Spleen (tissue), 7 donors: ENCODE results near the gene R3HDM1.

Source experiments
- CTCF ChIP-seq, 11 experiments: fragments of 200-600 bp in 7 of 11; fragments of 450-650 bp in 4 of 11; sonication (generic) in 4 of 11; IDR thresholded peaks in 8 of 11; conservative IDR thresholded peaks in 3 of 11; 1 replicate in 7 of 11; 2 replicates in 4 of 11; pipeline versions ENCODE4 v1.4.0 to v1.8.0; 2016 to 2021; ENCODE audit warnings: antibody characterized with exemption in 11 of 11, inconsistent platforms in 4 of 11, mild to moderate bottlenecking in 1 of 11
- POLR2AphosphoS5 ChIP-seq, 3 donors: sonication (generic); formaldehyde crosslinking; IDR thresholded peaks; one replicate each; pipeline ENCODE4 v1.5.1; 2017; ENCODE audit warnings: antibody characterized with exemption in 3 of 3
- donor health status: DM: no; HTN: no; CAD: no; lungs with moderate emphysema.
- donor health status: DM: no; HTN: no; CAD: no.
- donor health status: DM: no; HTN: no; CAD: no.

DNA sequence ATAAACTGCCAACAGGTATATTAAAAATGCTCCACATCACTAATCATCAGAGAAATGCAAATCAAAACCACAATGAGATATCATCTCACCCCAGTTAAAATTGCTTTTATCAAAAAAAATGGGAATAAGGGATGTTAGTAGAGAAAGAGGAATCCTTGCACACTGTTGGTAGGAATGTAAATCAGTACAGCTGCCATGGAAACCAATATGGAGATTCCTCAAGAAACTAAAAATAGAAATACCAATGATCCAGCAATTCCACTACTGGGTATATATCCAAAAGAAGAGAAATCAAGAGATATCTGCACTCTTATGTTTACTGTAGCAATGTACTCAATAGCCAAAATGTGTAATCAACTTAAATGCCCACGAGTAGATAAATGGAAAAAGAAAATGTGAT, 40.9 kb upstream of the R3HDM1 start:
- no peak for TF ChIP-seq CTCF (IDR thresholded peaks at IDR 0.05 in 8 of 11, conservative IDR thresholded peaks at IDR 0.05 in 3 of 11)
- TF ChIP-seq POLR2AphosphoS5 (IDR thresholded peaks at IDR 0.05) = no peak
